ENCODE data around the gene PPM1L.

DNA sequence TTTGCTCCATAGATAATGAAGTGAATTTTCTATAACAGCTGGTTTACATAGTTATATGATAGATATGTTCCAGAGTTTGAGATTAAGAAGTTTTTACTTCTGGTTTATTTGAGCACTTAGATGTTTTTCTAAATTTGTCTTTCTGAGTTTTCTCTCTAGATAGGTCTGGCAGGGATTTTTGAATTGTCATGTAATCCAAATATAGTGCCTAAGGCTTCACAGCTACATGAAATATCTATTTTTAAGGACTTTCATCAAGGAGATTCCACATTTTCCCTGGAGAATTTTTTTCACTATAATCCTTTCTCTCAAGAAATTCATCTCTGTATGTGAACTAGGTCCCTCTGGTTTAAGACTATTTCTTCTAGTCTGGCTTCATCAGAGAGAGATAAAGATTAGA is 12.0 kb downstream of the PPM1L start:
- TF ChIP-seq, protein P1, sequence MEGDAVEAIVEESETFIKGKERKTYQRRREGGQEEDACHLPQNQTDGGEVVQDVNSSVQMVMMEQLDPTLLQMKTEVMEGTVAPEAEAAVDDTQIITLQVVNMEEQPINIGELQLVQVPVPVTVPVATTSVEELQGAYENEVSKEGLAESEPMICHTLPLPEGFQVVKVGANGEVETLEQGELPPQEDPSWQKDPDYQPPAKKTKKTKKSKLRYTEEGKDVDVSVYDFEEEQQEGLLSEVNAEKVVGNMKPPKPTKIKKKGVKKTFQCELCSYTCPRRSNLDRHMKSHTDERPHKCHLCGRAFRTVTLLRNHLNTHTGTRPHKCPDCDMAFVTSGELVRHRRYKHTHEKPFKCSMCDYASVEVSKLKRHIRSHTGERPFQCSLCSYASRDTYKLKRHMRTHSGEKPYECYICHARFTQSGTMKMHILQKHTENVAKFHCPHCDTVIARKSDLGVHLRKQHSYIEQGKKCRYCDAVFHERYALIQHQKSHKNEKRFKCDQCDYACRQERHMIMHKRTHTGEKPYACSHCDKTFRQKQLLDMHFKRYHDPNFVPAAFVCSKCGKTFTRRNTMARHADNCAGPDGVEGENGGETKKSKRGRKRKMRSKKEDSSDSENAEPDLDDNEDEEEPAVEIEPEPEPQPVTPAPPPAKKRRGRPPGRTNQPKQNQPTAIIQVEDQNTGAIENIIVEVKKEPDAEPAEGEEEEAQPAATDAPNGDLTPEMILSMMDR (IDR thresholded peaks at IDR 0.05; ENCODE audit: insufficient read depth, low read length), result no peak
- TF ChIP-seq POLR2AphosphoS5 (IDR thresholded peaks at IDR 0.05; ENCODE audit: low read depth) (no peak), SPI1 (IDR thresholded peaks at IDR 0.05; ENCODE audit: borderline replicate concordance, low read depth) (no peak), GABPA (IDR thresholded peaks at IDR 0.05; ENCODE audit: low read depth) (no peak)
- TF ChIP-seq, protein P2, sequence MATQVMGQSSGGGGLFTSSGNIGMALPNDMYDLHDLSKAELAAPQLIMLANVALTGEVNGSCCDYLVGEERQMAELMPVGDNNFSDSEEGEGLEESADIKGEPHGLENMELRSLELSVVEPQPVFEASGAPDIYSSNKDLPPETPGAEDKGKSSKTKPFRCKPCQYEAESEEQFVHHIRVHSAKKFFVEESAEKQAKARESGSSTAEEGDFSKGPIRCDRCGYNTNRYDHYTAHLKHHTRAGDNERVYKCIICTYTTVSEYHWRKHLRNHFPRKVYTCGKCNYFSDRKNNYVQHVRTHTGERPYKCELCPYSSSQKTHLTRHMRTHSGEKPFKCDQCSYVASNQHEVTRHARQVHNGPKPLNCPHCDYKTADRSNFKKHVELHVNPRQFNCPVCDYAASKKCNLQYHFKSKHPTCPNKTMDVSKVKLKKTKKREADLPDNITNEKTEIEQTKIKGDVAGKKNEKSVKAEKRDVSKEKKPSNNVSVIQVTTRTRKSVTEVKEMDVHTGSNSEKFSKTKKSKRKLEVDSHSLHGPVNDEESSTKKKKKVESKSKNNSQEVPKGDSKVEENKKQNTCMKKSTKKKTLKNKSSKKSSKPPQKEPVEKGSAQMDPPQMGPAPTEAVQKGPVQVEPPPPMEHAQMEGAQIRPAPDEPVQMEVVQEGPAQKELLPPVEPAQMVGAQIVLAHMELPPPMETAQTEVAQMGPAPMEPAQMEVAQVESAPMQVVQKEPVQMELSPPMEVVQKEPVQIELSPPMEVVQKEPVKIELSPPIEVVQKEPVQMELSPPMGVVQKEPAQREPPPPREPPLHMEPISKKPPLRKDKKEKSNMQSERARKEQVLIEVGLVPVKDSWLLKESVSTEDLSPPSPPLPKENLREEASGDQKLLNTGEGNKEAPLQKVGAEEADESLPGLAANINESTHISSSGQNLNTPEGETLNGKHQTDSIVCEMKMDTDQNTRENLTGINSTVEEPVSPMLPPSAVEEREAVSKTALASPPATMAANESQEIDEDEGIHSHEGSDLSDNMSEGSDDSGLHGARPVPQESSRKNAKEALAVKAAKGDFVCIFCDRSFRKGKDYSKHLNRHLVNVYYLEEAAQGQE (IDR thresholded peaks at IDR 0.05; ENCODE audit: insufficient replicate concordance, low read depth), result no peak
